ENCODE measurements around the gene LTBP2.

The LTBP2 gene

DNA sequence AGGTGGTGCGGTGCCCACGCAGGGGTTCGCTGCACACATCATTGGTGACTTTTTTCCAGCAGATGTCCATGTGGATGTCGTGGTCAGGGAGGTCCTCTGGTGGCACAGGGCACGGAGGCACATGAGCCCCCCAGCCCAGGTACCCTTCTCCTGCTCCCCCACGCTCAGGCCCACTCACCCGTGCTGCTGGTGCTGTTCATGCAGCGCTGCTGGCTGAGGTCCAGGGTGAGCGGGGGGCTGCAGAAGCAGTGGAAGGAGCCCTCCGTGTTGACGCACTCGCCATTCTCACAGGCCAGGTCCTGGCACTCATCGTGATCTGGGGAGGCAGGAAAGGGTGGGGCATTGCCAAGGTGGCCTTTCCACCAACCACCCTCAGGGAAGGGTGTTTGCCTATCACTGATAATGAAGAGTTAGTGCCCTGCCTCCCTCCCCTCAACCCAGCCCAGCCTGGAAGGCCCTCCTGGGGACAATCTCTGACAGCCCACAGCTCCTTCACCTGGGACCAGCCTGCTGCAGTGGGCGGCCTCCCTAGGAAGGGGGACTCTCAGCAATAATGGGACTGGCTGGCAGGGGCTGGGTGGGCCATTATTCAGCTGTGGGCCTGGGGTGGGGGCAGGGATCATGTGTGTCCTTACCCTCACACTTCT, 108.6 kb downstream of the LTBP2 start:
- DNase-seq = peak; percentile 83

DNA sequence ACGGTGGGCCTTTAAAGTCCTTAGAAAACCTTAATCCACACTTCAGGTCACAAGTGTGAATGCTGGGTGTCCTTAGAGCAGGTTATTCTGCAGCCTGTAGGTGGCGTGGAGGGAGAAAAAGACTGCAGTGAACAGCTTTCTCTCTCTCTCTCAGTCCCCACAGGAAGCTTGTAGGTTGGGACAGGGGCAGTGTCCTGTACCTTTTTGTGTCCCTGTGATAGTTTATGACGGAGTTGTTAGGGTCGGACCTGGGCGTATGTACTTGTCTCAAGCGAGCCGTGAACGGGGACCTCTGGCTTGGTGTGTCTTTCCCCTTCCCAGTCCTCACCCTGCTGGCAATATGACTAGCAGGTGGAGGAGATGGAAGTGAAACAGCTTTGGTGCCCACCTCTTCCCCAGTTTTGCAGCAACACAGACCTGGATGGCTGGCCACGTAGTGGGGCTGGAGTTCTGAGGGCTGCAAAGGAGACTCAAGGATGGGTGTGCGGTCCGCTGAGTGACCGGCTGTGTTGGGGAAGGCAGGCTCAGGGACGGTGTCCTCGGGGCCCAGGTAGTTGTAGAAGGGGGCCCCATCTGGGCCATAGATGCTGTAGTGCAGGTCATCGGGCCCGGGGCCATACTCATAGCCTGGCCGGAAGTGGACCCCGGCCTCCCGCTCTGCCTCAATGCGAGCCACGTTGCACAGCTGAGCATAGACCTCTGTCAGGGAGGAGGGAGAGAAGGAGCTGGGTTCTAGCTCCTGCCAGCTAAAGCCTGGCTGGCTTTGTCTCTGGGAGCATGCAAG, 109.6 kb downstream of the LTBP2 start:
- DNase-seq = peak; percentile 81

DNA sequence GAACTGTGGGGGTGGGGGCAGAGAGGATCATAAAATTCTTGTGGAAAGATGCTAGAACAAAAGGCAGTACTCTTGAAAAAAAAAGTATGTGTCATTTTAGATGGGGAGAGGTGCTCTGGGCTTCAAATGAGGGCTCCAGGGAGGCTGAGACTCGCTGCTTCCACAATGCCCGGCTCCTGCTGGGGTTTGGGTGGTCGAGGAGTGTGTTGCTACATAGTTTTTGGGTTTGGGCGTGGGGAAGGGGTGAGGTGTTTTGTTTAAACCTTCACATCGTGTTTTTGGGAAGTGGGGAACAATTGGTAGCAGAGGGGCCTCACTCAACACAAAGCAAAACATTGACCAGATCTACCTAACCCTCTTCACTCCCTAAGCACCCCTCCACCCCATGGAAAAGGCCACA, 110.3 kb downstream of the LTBP2 start:
- no peak for DNase-seq

DNA sequence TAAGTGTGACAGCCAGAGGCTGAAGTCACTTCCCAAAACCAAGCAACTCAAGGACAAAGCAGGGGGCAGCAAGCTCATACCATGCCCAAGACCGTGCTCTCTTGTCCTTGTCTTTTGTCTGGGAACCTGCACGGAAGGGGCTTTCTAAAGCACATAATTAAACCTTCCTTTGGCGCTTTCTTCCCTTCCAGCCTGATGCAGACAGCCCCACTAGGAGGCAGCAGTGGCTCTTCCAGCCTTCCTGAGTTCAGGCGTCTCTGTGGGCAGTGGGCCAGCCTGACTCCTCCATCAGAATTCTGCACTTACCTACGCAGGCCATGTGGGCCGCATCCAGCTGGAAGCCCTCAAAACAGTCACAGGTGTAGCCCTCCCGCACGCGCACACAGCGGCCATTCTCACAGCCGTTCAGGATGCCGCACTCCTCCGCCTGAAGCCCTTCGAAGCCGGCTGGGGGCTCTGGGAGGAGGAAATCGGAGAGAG, 110.9 kb downstream of the LTBP2 start:
- peak; percentile 57 for DNase-seq

DNA sequence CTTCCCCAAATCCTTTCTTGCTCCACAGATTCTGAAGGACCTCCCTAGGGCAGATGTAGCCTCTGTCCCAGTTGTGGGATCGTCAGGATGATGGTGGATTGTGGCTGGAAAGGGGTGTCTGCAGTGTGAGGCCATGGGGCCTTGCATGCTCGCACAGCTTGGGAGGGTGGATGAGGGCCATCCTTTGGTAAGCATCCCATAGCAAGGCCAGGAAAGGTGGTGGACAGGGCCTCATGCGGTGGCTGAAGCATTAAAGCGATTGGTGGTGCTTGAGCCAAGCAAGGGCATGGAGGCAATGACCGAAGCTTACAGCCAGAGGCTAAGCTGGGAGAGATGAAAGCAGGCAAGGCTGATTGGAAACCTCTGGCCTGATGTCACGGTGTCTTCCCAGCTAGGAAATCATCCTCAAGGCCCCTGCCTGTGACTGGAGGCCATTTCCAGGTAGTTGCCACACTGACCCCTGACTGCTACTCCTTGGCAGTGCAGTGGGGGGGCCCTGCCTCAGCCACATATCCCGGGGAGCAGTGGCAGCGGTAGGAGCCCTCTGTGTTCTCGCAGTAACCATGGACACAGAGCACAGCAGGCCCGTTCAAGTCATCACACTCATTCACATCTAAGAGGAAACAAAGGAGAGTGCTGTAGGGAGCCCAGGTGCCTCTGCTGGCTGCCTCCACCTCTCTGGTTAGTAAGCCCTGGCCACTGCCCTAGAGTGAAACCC, 111.5 kb downstream of the LTBP2 start:
- DNase-seq = no peak

DNA sequence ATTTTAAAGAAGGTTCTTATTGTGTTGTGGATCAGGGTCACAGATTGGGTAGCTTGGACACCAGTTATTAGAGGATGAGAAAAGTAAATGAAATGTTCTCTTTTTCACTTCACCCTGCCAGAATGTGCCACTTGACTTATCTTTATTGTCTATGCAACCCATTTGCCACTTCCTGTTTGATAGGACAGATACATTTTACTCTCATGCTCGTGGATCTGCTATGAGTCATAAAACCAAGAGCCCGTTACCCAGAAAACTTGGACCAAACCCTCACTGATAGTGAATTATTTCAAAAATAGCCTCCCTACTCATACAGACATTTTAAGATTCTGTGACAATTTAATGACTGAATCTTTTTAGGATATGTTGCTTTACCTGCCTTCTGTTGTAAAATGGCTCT, 116.7 kb downstream of the LTBP2 start:
- DNase-seq = peak; percentile 89

DNA sequence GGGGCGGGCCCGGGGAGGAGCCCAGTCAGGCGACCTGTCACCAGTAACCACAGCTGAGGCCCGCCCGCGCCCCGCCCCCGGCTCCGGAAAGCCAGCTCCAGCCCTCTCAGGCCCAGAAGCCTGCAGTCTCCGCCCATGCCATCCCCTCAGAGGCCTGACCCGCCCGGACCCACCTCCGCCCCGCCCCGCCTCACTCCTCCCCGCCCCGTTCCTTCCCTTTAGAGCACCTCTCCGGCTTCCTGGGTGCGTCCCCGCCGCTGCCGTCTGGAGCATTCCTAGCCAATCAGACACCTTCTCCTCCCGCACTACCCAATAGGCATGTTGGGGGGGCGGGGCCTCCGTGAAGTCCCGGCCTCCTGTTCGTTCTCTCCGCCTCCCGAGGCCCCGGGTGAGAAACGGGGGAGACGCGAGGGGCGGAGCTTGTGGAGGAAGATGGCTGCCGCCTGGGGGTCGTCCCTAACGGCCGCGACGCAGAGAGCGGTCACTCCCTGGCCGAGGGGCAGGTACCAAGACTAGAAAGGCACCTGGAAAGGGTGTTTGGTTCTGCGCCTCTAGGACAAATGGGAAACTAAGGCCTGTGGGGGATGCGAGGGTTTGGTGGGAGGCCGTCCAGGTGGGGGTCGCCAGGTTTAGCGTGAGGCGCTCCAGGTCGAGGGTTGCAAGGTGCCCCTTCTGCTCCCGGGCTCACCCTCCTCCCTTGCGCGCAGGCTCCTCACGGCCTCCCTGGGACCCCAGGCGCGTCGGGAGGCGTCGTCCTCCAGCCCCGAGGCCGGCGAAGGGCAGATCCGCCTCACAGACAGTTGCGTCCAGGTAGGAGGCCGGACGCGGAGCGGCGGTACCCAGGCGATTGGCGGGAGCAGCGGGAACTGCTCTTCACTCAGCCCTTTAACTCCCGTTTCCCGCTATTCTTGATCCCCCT, 118.4 kb downstream of the LTBP2 start, which contains the start of gene ISCA2:
Gene ISCA2 (plus strand): TSS at position 423 of the 919 bp plus-strand sequence. CDS start 10 bp downstream, at position 433.
- peak; percentile 100 for DNase-seq

DNA sequence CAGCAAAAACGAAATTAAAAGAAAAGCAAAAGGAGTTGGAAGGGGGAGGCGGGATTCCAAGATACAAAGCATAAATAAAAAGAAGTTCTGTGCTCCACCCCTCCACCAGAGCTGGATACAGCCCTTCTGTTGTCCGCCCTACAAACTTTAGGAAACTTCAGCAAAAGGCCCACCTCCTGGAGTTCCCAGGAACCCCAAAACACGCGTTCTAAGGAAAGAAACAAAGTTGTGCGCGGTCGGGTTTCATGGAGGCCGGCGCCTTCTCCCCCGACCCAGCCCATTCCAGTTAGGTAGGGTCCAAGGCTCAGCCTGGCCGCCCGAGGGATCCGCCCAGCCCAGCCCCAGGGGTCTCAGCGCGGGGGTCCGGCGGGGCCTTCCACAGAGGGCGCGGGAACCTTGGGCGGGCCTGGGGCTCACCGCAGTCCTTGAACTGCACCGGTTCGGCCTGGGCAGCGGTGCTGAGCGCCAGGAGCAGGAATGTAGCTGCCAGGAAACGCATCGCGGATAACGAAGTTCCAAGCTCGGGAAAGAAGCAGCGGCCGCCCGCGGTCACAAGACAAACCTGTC, 119.2 kb downstream of the LTBP2 start, which contains the start of gene NPC2:
Gene NPC2 (minus strand): TSS at position 530 of the 567 bp plus-strand sequence. CDS start 31 bp downstream, at position 499.
- DNase-seq = peak; percentile 28

DNA sequence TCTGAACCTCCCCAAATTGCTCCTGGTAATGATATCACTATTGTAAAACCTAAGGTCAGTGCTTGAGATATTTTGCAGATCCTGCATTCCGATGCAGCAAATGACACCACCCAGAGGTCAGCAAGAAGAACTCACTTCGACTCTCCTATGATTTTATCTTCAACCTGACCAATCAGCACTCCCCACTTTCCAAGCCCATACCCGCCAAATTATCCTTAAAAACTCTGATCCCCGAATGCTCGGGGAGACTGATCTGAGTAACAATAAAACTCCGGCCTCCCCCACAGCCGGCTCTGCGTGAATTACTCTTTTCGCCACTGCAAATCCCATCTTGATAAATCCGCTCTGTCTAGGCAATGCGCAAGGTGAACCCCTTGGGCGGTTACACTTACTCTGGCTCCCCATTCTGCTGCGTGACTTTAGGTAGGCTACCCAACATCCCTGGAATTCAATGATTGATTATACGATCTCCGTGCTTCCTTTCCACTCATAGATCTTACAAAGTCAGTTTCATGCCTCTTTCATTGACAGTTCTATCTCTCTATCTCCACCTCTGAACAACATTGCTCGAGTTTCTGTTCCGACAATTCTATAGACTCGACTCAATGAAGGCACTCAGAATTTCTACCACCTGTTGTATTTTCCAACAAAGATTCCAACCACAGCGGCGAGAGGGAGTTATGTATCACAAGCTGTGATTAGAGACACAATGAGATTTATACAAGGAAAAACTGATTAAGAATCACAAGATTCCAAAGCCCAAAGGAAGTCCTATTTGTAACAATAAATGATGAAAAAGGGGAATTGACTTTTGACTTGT, 119.9 kb downstream of the LTBP2 start:
- DNase-seq = peak; percentile 83

DNA sequence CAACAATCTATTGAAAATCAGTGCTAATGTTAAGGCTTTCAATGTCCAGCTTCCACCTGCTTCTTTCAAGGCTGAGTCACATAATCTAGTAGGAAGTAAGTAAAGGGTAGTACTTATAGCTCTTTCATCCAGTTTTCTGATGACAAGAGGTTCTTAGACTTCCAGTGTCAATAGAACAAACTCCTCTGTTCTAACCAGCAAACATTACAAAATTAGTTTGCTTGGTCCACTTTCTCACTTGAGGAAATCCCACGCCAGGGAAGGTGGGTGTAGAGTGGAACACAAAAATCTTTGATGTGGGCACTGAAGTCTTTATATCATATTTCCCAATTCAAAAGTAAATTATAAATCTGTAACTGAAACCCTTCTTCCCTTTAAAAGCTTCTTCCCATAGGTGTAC, 121.6 kb downstream of the LTBP2 start:
- DNase-seq = no peak

DNA sequence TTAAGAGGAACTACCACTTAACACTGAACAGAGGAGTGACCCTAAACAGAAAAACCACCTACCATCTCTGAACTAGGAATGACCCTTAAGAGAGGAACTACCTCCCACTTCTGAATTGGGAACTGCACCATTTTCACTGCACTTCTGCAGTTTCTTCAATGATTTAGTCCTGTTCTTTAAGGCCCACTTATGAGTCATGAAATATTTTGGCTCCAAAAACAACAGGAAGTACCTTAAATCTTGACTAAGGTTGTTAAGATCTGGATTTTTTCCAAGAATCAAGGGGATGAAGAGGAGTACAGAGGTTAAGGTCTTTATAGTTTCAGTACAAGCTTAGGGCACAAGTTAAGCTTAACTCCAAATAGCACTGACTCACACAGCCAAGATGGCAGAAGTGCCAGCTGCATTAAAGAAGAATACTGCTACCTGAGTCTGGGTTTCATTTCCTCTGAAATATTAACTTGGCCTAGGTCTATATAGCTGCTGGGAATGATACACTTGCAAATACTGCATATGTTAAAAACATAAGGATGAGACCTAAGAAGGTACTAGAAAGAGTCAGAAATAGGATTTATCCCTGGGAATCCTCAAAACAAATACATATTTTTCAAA, 123.1 kb downstream of the LTBP2 start:
- DNase-seq = no peak

DNA sequence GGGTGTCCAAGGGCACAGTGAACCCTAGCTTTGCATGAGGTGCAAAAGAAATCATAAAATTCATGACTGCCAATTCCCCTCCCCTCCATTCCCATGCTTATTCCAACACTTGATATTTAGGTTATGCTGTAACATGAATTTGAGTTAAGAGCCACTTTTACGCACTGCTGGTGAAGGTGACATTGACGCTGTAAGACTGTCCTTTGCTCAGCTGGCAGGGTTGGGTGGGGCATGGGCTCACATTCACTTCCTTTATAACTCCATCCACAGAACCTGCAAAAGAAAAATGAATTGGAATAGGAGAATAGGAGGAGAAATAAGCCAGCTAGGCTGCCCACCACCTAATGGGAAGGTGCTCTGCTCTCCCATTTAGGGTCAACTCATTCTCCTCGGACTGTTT, 125.9 kb downstream of the LTBP2 start:
- DNase-seq = no peak

DNA sequence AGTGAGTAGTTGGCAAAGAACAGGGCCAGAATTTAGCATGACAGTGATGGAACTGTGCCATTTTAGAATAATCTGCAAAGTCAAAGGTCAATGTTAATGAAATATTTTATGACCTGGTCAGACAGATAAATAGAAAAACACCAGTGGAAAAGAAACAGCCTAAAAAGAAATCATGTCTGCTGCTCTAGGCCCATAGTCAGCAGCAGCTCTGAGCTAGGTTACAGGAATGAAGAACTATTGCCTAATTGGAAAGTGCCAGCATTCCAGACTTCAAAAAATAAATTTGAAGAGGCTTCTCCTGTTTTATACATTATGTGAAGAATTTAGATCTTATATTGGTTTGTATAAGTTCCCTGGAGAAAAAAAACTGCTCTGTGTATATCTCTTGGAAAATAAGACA, 128.7 kb downstream of the LTBP2 start:
- no peak for DNase-seq

DNA sequence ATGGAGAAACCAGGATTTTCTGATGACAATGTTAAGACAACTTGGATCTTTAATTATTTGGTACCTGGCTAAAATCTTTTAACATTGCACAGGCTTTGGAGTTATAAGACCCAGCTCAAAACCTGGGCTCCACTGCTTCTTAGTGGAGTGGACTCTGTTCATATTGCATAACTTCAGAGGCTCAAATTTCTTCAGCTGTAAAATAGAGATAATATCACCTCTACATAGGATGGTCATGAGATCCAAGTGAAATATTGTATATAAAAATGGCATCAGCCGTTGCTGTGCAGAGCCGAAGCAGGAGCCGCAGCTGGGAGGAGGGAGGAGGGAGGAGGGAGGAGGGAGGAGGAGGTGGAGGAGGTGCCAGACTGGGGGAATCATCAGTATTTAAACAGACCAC, 129.5 kb downstream of the LTBP2 start:
- DNase-seq = no peak

DNA sequence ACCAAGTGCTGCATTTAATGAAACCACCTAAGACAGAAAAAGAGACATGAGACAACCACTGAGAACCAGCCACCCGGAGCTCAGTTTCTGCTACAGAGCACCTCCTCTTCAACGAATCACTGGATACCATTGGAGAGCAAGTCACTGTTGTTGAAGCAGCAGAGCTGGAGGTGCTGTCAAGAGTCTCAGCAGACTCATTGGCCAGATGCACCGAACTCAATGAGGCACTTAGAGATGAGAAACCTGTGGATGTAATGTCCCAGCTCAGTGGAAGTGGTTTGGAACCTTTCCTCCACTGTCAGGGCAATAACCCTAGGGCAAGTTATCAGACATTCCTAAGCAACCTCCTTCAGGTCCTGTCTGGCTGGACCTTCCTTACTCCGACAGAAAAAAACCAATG, 132.0 kb downstream of the LTBP2 start:
- DNase-seq = no peak

DNA sequence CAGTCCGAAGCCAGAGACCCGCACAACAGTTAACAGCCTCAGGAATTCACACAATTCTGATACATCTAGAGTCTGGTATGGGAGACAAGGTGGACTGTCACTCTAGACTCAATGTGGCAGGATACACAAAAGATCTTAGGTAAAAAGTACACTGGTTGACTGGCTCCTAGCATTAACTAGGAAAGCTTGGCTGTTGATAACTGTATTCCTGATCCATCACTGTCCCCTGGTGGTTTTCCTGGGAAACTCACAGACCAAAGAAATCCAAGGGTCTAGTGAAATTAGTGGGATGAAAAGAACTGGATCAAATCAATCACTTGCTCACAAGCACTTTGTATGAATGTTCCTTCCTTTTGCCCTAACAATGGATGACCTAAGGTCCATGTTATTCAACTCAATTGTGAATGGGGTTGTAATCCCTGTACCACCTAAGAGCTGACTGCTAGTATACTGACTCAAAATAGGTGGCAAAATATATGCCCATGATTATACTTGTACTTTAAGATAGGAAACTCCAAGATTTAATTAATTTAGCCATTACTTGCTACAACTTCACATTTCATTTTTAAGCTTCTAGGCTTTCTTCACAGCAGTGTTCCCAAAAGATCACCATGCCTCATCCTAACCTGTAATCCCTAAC, 132.9 kb downstream of the LTBP2 start:
- peak; percentile 24 for DNase-seq

DNA sequence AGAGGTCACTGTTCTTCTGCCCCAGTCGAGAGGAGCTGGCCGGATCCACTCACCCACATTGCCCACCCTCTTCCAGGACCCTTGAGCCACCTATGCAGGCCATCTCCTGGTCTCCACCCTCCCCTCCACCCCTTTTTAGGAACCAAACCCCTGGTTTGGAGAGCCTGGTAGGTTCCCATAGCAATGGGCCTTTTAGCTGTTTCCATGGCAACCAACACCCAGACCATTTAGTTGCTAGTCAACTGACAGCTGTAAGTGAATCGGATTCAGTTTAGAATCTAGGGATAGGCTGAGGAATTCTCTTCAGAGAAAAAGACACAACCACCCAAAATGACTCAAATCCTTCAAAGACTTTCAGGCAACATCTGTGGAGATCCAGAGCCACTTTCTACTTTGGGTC, 135.4 kb downstream of the LTBP2 start:
- no peak for DNase-seq

DNA sequence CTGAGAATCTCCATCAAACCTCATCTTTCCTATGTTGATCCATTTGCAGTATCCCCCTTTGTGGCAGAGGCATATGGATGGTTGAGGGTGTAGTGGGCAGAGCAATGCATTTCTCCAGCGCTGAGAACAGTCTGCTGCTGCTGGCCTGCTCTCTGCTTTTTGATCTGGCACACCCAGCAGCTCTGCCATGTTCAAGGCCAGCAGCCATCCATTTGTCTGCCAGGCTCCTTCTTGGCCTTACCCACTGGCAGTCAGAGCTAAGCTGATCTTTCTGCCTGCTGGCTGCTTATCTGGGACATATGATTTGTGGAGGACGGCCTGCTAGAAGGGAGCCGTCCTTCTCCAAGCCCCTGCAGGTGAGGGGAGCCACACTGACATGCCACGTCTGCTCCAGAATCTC, 135.9 kb downstream of the LTBP2 start:
- DNase-seq = no peak

DNA sequence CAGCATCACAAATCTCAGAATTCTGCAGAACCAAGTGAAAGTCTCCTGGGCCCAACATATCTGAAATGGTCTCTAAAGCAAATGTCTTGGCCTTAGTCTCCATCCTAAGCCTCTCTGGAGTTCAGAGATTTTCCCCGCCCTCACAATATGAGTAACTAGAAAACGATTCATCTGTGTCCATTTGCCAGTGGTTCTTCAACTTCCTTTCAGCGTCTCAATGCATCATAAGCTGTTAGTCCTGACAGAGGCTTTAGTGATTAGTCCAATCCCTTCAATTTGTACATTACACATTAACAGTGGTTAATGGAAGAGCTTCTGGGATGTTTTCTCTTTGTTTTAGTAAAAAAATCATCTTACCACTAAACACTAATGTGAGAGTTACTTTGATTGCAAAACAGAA, 136.4 kb downstream of the LTBP2 start:
- no peak for DNase-seq

DNA sequence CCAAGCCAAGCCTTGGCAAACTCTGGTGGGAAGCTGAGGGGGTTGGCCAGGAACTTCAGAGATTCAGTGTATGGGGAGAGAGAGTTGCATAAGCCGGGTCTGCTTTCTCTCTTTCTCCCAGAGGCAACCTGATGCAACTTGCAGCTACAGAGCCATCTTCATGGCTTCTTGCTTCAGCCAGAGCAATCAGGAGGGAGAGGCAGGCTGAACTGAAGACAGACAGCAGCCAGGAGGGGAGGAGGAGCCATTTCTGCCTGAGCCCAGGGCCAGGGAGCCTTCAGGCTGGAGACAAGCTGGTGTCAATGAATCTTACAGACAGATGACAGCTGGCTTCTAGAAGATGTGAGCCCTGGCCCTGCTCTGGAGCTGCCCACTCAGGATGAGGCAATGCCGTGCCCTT, 137.7 kb downstream of the LTBP2 start:
- DNase-seq = no peak
